CD4-positive, CD25-positive, alpha-beta regulatory T cell (primary cell): ENCODE data around the gene GAREM1. TPM values are rescaled to one million over a fixed set of nuclear protein-coding genes. Genes with fewer than 3 reads are reported as not detected.

Experiments
- ATAC-seq, 2 donors: fragments of 150-1000 bp; cut with Tn5 transposase; one replicate each; pipeline ENCODE4 v1.10.0; 2021; ENCODE audit warnings: low read depth in 2 of 2, moderate number of reproducible peaks in 2 of 2, moderate library complexity in 1 of 2
- DNase-seq, 3 donors: peaks; one replicate each; pipeline versions ENCODE4 v3.0.0 to v3.0.0-alpha.2; 2012 to 2022; ENCODE audit warnings: mixed read lengths in 1 of 3
- H3K27ac ChIP-seq: one replicate; pipeline ENCODE4 v1.7.0; 2013; ENCODE audit warnings: mild to moderate bottlenecking, low read length; ENCODE audit not compliant: insufficient read depth, poor library complexity, severe bottlenecking
- H3K27me3 ChIP-seq: one replicate; pipeline ENCODE4 v1.7.0; 2013; ENCODE audit warnings: low read length; ENCODE audit not compliant: control insufficient read depth, insufficient read depth
- H3K36me3 ChIP-seq: one replicate; pipeline ENCODE4 v1.7.0; 2013; ENCODE audit warnings: mild to moderate bottlenecking, low read length, moderate library complexity; ENCODE audit not compliant: control insufficient read depth, insufficient read depth
- H3K4me1 ChIP-seq: 2 replicates; pipeline ENCODE4 v1.7.0; 2013; ENCODE audit warnings: mild to moderate bottlenecking, low read length; ENCODE audit not compliant: insufficient read depth, control insufficient read depth, poor library complexity, severe bottlenecking
- H3K4me3 ChIP-seq: one replicate; pipeline ENCODE4 v1.7.0; 2013; ENCODE audit warnings: low read depth, mild to moderate bottlenecking, low read length, moderate library complexity
- H3K9me3 ChIP-seq, 2 experiments: 1 replicate in 1 of 2; 2 replicates in 1 of 2; pipeline ENCODE4 v1.7.0; 2013; ENCODE audit warnings: low read length in 2 of 2, mild to moderate bottlenecking in 1 of 2, moderate library complexity in 1 of 2; ENCODE audit not compliant: control insufficient read depth in 2 of 2
- H3K27ac Mint-ChIP-seq, 3 donors: one replicate each; pipeline ENCODE4 v1.8.0; 2020 to 2022; ENCODE audit warnings: mild to moderate bottlenecking in 3 of 3, mixed read lengths in 3 of 3, moderate library complexity in 2 of 3
- H3K27me3 Mint-ChIP-seq: one replicate; pipeline ENCODE4 v1.8.0; 2022; ENCODE audit warnings: mild to moderate bottlenecking, mixed read lengths
- H3K36me3 Mint-ChIP-seq: one replicate; pipeline ENCODE4 v1.8.0; 2020; ENCODE audit warnings: mixed read lengths
- H3K4me1 Mint-ChIP-seq, 4 donors: one replicate each; pipeline ENCODE4 v1.8.0; 2020 to 2022; ENCODE audit warnings: mixed read lengths in 4 of 4, mild to moderate bottlenecking in 1 of 4
- H3K4me3 Mint-ChIP-seq, 4 donors: one replicate each; pipeline ENCODE4 v1.8.0; 2020 to 2022; ENCODE audit warnings: mild to moderate bottlenecking in 4 of 4, mixed read lengths in 4 of 4, moderate library complexity in 3 of 4
- H3K9me3 Mint-ChIP-seq, 7 donors: one replicate each; pipeline ENCODE4 v1.8.0; 2020 to 2022; ENCODE audit warnings: mixed read lengths in 7 of 7, mild to moderate bottlenecking in 3 of 7, moderate library complexity in 2 of 7
- polyA plus RNA-seq, 4 donors: library from polyadenylated mRNA; unstranded; fragments of 300-500 nt; fragmentation: Illumina TruSeq; gene quantifications; one replicate each; pipeline ENCODE4 v1.2.3, GENCODE V29; 2021
- total RNA-seq: library from RNA; stranded (reverse); gene quantifications from one replicate; pipeline ENCODE4 v1.2.3, GENCODE V29; 2022

GAREM1 gene
- total and polyA plus RNA-seq, 5 donors from 2014 or later, result 0.05 to 0.91 TPM; not detected in 3

DNA sequence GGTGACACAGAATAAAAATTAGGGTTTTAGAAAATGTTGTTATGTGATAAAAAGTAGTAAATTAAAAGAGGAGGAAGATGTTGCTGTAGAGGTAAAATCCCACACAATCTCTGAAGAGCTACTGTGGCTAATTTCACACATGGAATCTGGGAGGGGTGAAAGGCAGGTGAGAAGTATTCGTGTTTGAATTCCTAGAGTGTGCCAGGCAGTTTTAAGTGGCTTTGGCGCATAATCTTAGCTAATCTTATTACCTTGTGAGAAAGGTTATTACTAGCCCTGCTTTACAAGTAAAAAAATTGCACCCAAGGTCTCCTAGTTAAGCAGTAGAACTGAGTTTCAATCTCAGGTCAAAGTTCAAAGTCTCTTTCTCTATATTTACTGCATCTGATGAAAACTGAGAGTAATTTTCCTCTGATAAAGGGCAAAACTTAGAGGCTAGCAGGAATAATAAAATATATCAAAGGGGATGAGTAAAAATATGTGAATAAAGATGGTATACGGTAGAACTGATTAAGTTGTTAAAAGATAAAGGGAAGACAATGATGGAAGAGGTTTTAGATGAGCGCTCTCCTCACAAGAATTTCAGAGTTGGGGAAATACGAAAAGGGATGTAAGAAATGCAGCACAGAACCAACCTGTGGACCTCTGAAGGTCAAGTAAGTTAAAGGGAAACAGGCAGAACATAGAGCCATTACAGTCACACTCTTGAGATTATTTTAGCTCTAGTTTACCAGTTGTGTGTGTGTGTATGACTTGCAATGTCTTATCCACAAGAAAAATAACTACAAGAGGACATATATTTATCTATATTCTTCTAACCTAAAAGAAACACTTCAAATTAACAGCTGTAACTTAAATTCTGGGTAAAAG lies 34.8 kb downstream of the GAREM1 start:
- H3K4me1 Mint-ChIP-seq, result no peaks in the 10 kb centered on the region
- H3K36me3 ChIP-seq, result no peaks in the 10 kb centered on the region
- DNase-seq, result no peak
- no peaks in the 10 kb centered on the region for H3K27me3 ChIP-seq
- no peaks in the 10 kb centered on the region for H3K4me1 ChIP-seq
- peaks cover 3 to 4% of the 10 kb centered on the region in 2 experiments for H3K9me3 ChIP-seq
- H3K4me3 Mint-ChIP-seq, result no peak overlapping the region
- ATAC-seq, result no peak
- H3K9me3 Mint-ChIP-seq, result peaks cover 0 to 13% (median 2%) of the 10 kb centered on the region in 7 donors
- no peak overlapping the region for H3K4me3 ChIP-seq
- no peak overlapping the region for H3K27ac ChIP-seq
- H3K36me3 Mint-ChIP-seq, result no peaks in the 10 kb centered on the region
- H3K27ac Mint-ChIP-seq, result no peak overlapping the region
- H3K27me3 Mint-ChIP-seq, result peaks cover 11% of the 10 kb centered on the region

DNA sequence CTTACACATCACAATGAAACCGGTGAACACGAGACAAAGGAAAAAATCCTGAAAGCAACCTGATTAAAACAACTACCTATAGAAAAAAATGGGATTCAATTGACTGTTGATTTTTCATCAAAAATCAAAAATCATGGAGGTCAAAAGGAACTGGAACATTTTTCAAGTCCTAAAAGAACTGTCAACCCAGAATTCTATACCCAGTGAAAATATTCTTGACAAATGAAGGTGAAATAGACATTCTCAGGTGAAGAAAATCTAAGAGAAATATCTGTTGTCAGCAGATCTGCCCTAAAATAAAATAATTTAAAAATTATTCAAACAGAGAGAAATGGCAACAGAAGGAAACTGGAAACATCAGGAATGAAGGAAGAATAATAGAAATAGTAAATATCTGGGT lies 38.9 kb downstream of the GAREM1 start:
- Histone ChIP-seq H3K27me3 (no peaks in the 10 kb centered on the region), H3K9me3 (peaks cover 4 to 6% of the 10 kb centered on the region in 2 experiments), H3K36me3 (no peaks in the 10 kb centered on the region), H3K4me1 (no peaks in the 10 kb centered on the region), H3K27ac (no peak overlapping the region), H3K4me3 (no peak overlapping the region)
- no peak for ATAC-seq
- no peak overlapping the region for H3K4me3 Mint-ChIP-seq
- no peaks in the 10 kb centered on the region for H3K4me1 Mint-ChIP-seq
- DNase-seq, result no peak
- H3K9me3 Mint-ChIP-seq, result peaks cover 0 to 17% (median 2%) of the 10 kb centered on the region in 7 donors
- no peaks in the 10 kb centered on the region for H3K36me3 Mint-ChIP-seq
- no peak overlapping the region for H3K27ac Mint-ChIP-seq
- peaks cover 18% of the 10 kb centered on the region for H3K27me3 Mint-ChIP-seq

DNA sequence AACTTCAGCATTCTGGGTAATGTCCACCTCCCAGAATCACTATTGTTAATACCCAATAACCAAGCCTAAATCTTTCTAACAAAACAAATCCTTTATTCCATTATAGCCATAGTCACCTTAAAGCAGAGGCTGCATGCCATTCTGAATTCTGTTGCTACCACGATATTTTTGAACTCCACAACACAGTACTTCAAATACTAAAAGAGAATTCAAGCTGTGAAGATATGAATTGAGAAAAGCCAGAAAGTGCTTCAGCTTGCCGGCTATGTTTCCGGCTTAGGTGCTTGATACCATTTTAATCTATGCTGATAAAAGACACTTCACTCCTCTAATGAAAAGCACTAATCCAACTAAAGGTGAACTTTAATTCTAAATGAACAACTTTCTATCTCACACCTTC lies 41.3 kb downstream of the GAREM1 start:
- Histone ChIP-seq H3K4me1 (no peaks in the 10 kb centered on the region), H3K4me3 (no peak overlapping the region), H3K9me3 (peaks cover 4 to 6% of the 10 kb centered on the region in 2 experiments), H3K36me3 (no peaks in the 10 kb centered on the region), H3K27ac (no peak overlapping the region), H3K27me3 (no peaks in the 10 kb centered on the region)
- no peak for ATAC-seq
- Mint-ChIP-seq H3K9me3 (peaks cover 0 to 17% (median 2%) of the 10 kb centered on the region in 7 donors), H3K27ac (no peak overlapping the region), H3K4me3 (no peak overlapping the region), H3K36me3 (no peaks in the 10 kb centered on the region), H3K27me3 (peaks cover 9% of the 10 kb centered on the region), H3K4me1 (no peaks in the 10 kb centered on the region)
- DNase-seq, result no peak

DNA sequence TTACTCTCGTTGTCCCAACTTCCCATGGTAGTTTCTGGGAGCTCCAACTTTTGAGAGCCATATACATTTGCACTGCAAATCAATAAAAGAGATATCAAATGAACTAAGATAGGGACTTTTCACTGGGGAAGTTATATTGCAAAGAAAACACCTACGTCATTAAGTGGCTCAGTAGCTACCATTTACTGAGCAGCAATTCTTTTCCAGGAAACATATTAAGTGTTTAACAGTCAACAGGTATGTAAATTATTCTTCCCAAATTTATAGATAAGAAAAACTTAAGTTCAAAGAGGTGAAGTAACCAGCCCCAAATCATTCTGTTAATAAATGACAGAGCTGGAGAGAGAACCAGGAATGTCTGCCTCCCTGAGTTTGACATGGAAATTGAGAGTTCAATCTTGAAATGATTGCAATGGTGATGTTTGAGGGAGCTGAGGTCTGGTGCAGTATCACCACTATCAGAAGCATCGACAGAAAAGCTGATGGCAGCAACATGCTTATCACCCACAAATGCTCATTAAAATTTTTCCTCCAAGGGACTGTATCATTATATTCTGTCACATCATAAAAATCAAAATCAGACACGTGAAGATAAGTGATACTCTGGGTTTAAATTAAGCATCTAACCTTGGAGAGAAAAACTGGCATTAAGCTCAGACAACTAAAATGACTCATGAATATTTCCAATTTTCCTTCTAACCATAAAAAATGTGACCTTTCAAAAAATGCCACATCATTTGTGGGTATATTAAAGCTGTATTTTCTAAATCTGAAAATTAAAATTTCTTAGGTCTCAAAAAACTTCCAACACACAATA lies 43.4 kb downstream of the GAREM1 start:
- Histone ChIP-seq H3K4me3 (no peak overlapping the region), H3K4me1 (no peaks in the 10 kb centered on the region), H3K36me3 (no peaks in the 10 kb centered on the region), H3K27ac (no peak overlapping the region), H3K27me3 (no peaks in the 10 kb centered on the region), H3K9me3 (peaks cover 4 to 6% of the 10 kb centered on the region in 2 experiments)
- peaks cover 0 to 11% (median 0%) of the 10 kb centered on the region in 7 donors for H3K9me3 Mint-ChIP-seq
- ATAC-seq (no peak), DNase-seq (no peak)
- no peaks in the 10 kb centered on the region for H3K36me3 Mint-ChIP-seq
- H3K27me3 Mint-ChIP-seq, result peaks cover 11% of the 10 kb centered on the region
- H3K4me3 Mint-ChIP-seq, result no peak overlapping the region
- no peak overlapping the region for H3K27ac Mint-ChIP-seq
- H3K4me1 Mint-ChIP-seq, result no peaks in the 10 kb centered on the region

DNA sequence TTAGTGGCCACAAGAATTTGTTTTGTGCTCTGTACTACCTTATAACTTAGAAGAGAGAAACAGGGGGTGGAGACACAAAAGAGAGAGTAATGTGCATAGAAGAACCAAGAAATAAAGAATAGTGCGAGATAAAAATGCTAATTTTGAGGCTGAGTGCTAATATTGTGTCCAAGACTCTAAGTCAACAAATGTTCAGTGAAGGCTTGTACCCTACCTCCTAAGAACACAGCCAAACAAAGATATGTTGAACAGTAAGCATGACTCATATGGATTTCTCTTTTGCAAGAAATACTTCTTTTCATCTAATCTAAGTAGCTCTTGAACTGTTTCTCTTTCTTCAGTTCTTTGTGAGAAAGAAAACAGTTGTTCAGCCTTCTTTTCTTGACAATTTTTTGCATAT lies 45.2 kb downstream of the GAREM1 start:
- Mint-ChIP-seq H3K27ac (no peak overlapping the region), H3K9me3 (peaks cover 0 to 2% (median 0%) of the 10 kb centered on the region in 7 donors), H3K4me3 (no peak overlapping the region), H3K36me3 (no peaks in the 10 kb centered on the region), H3K4me1 (no peaks in the 10 kb centered on the region), H3K27me3 (peaks cover 8% of the 10 kb centered on the region)
- Histone ChIP-seq H3K27ac (no peak overlapping the region), H3K4me1 (no peaks in the 10 kb centered on the region), H3K9me3 (no peaks in the 10 kb centered on the region), H3K4me3 (no peak overlapping the region), H3K36me3 (no peaks in the 10 kb centered on the region), H3K27me3 (no peaks in the 10 kb centered on the region)
- ATAC-seq, result no peak
- DNase-seq, result no peak

DNA sequence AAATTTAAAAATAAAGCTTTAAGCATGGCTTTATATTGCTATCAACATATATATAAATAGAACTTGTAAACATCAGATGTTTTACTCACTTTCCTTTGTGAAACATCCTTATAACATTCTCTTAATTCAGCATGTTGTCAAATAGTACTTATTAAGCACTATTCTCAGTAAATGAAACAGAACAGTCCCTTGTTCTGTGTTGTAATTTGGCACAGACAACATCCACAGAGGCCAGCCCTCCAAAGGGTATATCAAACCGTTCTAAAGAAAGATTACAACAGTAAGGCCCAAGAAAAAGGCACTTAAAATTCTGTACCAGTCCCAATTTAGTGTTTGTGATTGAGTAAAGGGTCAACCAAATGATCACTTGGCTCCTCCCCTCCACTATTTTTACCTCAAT lies 46.0 kb downstream of the GAREM1 start:
- no peak overlapping the region for H3K27ac Mint-ChIP-seq
- H3K36me3 Mint-ChIP-seq, result no peaks in the 10 kb centered on the region
- H3K4me1 Mint-ChIP-seq, result no peaks in the 10 kb centered on the region

DNA sequence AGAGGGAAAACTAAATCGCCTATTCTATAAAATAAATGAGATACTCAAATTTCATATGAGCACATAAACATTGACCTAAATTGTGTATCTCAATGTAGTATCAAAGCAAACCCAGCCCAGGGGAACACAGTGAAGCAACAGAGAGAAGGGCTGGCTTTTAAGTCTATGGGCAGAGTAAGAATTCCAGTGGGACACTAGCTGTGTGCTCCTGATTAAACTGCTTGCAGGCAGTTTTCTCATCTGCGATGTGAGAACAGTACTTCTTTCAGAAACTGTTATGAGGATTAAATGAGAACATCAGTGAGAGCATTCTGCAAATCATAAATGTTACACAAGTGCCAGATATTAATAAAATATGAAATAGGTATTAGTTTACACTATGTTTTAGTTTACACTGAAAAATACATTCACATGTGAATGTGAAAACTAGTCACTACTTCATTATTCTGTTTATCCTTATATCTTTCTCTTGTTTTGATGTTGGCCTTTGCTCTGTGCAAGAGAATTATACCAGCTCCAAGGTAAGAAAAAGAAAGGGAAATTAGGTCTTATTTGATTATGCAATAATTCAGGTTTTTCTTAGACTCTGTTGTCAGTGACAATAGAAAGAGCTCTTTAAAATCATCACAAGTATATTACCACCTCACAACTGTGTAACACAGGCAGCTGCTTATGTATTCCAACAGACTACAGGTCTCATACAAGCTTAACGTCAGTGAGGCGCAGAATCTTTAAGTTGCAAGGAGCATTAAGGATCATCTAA lies 47.5 kb downstream of the GAREM1 start:
- Mint-ChIP-seq H3K27me3 (peaks cover 5% of the 10 kb centered on the region), H3K4me1 (no peaks in the 10 kb centered on the region), H3K27ac (no peak overlapping the region), H3K4me3 (no peak overlapping the region), H3K36me3 (no peaks in the 10 kb centered on the region), H3K9me3 (no peaks in the 10 kb centered on the region)
- no peaks in the 10 kb centered on the region for H3K27me3 ChIP-seq
- H3K4me1 ChIP-seq, result no peaks in the 10 kb centered on the region
- DNase-seq, result no peak
- no peaks in the 10 kb centered on the region for H3K9me3 ChIP-seq
- no peak overlapping the region for H3K4me3 ChIP-seq
- no peak overlapping the region for H3K27ac ChIP-seq
- no peaks in the 10 kb centered on the region for H3K36me3 ChIP-seq
- ATAC-seq, result no peak

More for the DNA sequence above, 46.0 kb downstream of the GAREM1 start:
- no peak overlapping the region for H3K4me3 Mint-ChIP-seq
- Histone ChIP-seq H3K27me3 (no peaks in the 10 kb centered on the region), H3K27ac (no peak overlapping the region), H3K4me3 (no peak overlapping the region), H3K4me1 (no peaks in the 10 kb centered on the region), H3K9me3 (no peaks in the 10 kb centered on the region), H3K36me3 (no peaks in the 10 kb centered on the region)
- no peaks in the 10 kb centered on the region for H3K9me3 Mint-ChIP-seq
- peaks cover 5% of the 10 kb centered on the region for H3K27me3 Mint-ChIP-seq
- ATAC-seq, result no peak
- DNase-seq, result no peak
